ENCODE data around the gene ZNF77.

GRCh38 chr19:2981898-2982297 lies 37.1 kb upstream of the ZNF77 start:
- TF ChIP-seq, protein P1, sequence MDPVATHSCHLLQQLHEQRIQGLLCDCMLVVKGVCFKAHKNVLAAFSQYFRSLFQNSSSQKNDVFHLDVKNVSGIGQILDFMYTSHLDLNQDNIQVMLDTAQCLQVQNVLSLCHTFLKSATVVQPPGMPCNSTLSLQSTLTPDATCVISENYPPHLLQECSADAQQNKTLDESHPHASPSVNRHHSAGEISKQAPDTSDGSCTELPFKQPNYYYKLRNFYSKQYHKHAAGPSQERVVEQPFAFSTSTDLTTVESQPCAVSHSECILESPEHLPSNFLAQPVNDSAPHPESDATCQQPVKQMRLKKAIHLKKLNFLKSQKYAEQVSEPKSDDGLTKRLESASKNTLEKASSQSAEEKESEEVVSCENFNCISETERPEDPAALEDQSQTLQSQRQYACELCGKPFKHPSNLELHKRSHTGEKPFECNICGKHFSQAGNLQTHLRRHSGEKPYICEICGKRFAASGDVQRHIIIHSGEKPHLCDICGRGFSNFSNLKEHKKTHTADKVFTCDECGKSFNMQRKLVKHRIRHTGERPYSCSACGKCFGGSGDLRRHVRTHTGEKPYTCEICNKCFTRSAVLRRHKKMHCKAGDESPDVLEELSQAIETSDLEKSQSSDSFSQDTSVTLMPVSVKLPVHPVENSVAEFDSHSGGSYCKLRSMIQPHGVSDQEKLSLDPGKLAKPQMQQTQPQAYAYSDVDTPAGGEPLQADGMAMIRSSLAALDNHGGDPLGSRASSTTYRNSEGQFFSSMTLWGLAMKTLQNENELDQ (tag by site-specific recombination; IDR thresholded peaks at IDR 0.05; ENCODE audit: low read depth), result no peak
- TF ChIP-seq CTCF (tag by site-specific recombination; IDR thresholded peaks at IDR 0.05), result no peak
- TF ChIP-seq ZSCAN23 (tag by site-specific recombination; IDR thresholded peaks at IDR 0.05), result no peak
- TF ChIP-seq, protein P2, sequence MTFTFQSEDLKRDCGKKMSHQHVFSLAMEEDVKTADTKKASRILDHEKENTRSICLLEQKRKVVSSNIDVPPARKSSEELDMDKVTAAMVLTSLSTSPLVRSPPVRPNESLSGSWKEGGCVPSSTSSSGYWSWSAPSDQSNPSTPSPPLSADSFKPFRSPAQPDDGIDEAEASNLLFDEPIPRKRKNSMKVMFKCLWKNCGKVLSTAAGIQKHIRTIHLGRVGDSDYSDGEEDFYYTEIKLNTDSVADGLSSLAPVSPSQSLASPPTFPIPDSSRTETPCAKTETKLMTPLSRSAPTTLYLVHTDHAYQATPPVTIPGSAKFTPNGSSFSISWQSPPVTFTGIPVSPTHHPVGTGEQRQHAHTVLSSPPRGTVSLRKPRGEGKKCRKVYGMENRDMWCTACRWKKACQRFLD (tag by site-specific recombination; IDR thresholded peaks at IDR 0.05), result no peak
- TF ChIP-seq ZNF416 (tag by site-specific recombination; IDR thresholded peaks at IDR 0.05), result no peak
- no peak for TF ChIP-seq ZNF623 (tag by site-specific recombination; IDR thresholded peaks at IDR 0.05)
- no peak for TF ChIP-seq KLF10 (tag by site-specific recombination; IDR thresholded peaks at IDR 0.05)
- TF ChIP-seq ZBTB10 (tag by site-specific recombination; IDR thresholded peaks at IDR 0.05), result no peak
- TF ChIP-seq REST (tag by site-specific recombination; IDR thresholded peaks at IDR 0.05), result no peak
- TF ChIP-seq MZF1 (tag by site-specific recombination; IDR thresholded peaks at IDR 0.05; ENCODE audit: borderline replicate concordance), result no peak

Measured in HEK293 (cell line).